Fibroblast of skin of abdomen (primary cell): ENCODE measurements around the gene USP48.

Experiments
- DNase-seq: peaks from one replicate; pipeline ENCODE4 v3.0.0-alpha.2; 2013

USP48 gene

GRCh38 chr1:21652101-21652936 is 130.6 kb downstream of the USP48 start:
- no peak for DNase-seq

DNA sequence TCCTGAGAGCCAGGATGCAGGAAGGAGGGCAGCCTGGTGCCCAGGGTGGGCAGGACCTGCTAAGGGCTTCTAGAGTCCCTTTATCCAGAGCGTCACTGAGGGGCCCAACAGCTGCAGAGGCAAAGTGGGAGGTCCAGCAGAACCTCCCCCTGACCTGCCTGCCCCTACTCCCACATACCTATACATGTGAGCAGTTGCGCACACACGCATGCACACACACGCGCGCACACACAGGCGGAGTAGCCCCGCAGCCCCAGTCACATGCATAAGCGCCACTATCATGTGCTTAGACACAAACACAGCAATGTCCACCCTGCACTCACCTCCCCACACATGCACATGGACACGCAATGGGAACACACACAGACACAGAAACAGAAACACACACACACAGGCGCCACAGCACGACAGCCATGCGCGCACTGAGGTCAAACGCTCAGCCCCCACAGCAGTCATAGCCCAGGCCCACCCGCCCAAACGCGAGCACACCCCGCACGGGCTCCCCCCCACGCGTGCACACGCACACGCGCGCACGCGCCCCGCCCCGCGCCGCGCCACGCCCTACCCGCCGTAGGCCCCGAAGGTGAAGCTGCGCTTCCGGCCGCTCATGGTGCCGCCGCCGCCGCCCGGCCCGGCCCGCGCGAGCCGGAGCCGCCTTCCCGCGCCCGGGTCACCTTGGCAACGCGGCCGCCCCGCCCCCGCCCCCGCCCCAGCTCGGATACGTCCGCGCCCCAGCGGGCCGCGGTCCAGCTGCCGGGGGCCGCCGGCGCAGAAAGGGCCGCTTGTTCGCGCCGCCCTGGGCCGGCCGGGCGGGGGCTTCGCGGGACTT is 131.5 kb downstream of the USP48 start:
- DNase-seq: no peak

GRCh38 chr1:21650400-21650799 is 132.5 kb downstream of the USP48 start:
- DNase-seq: no peak

- DNase-seq: no peak
Measured at GRCh38 chr1:21649315-21649714, 133.6 kb downstream of the USP48 start.

- DNase-seq: no peak
Measured at GRCh38 chr1:21648791-21649190, 134.2 kb downstream of the USP48 start.

DNA sequence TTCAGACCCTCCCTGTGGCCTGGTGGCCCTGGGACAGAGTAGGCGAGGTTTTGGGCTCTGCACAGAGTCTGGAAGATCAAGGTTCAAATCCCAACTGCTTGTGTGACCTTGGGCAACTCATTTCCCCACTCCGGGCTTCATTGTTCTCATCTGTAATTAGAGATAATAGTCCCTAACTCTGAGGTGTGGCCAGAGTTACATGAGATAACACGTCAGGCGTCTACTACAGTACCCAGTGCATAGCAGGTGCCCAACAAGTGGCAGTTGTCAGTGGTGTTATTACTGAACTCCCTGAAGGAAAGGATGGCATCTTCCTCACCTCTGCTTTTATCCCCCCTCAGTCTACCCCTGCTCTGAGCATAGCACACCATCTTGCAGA is 134.6 kb downstream of the USP48 start:
- DNase-seq: no peak

DNA sequence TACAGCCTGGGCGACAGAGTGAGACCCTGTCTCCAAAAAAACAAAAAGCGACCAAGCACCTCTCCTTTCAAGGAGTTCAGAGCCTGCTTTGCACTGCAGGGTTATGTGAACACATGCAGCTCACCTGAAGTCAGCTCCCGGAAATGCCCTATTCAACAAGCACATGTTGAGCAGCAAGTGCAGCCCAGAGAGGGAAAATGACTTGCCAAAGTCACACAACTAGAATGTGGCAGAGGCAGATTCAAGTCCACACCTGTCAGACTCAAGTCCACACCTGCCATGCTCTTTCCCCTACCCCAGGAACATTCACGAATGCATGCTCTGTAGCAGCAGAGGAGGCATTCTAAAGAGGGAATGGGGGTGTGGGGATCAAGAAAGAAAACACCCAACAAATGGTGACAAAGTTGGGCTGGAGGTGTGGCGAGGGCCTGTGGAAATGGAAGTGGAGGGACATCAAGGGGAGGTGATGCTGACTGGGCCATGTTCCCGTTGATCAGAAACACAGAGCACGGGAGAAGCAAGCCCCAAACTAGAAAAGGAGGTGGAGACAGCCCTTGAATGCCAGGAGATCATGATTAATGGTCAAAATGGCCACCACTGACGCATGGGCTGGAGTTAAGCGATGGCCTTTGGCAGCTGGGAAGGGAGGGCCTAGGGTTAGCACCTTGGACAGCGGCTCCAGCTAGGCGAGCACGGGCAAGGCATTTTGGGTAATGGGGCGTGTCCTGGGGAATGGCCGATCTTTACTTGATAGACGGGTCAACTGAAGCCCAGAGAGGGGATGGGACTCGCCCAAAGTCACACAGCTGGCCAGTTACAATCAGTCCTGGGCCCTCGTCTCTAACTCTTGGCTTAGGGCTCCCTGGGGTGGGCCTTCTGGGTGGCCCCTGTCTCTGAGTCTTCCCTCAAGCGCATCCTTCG is 135.3 kb downstream of the USP48 start:
- DNase-seq: peak; percentile 45

GRCh38 chr1:21645550-21645949 is 137.4 kb downstream of the USP48 start:
- no peak for DNase-seq

- DNase-seq: no peak
Measured at GRCh38 chr1:21644906-21645305, 138.0 kb downstream of the USP48 start.

DNA sequence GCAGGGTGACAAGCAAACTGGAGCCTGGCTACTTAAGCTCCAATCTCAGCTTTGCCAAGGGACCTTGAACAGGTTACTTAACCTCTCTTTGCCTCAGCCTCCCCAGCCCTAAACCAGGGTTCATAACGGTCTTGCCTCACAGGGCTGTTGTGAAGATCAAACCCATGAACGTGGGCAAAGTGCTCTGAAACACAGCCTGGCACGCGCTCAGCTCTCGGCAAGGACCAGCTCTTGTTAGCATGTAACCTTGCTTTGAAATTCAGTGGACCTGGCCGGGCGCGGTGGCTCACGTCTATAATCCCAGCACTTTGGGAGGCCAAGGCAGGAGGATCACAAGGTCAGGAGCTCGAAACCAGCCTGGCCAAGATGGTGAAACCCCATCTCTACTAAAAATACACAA is 138.6 kb downstream of the USP48 start:
- no peak for DNase-seq

DNA sequence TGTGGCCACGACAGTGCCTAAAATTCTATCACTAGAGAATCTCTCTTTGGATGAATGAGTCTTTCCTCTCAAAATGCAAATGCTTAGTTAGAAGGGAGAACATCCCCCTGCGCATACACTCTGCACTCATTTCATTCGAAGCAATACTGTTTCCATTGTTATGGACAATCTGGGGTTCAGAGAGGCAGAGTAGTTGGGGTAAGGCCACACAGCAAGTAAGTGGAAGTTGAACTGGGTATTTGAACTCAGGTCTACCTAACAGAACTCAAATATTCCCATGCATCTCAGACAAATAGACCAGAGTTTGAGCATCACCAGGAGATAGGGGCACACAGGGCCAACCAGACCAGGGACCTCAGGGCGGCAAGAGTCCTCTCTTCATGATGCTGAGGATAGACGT is 139.3 kb downstream of the USP48 start:
- DNase-seq: no peak

DNA sequence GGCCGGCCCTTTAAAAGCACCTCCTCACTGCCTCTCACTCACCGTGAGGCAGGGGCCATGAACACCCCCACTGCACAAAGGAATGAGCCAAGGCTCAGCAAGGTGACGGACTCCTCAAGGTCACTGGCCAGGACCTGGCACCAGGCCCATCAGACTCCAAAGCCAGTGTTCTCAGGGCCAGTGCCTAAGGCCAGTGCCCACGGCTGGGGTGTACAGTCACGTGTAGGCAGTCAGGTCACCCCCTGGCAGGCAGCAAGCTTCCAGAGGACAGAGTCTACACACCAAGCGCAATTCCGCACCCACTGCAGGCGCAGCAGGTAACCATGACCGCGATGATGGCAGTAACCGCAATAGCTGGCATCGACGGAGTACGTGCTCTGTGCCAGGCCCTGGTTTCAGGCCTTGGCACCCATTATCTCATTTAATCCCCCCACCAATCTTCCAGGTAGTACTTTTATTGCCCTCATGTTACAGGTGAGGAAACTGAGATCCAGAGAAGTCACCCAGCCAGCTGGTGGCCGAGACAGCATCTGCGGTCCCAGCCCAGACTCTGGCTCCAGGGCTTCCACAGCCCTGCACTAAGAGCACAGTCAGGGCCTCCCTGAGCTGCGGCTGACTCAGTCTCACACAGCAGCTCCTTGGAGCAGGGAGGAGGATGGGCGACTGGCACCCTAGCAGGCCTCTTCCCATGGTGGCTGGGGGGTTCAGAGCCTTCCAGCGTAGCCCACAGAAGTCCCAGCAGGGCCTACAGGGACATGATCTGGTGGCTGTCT is 140.8 kb downstream of the USP48 start:
- DNase-seq: no peak

DNA sequence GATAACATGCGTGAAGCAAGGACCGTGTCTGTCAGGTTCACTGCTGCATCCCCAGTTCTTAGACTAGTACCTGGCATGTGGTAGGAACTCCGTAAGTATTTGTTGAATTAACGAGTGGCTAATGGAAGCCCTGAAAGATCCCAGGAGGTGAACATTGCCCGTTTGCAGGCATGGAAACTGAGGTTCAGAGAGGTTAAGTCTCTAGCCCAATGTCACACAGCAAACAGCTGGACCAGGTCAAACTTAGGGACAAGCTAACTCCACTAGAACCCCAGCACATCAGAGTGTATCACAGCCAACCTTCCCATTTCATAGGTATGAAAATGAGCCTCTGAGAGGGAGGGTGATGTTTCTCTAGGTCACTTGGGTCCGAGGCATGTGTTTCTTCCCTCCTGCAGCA is 141.4 kb downstream of the USP48 start:
- no peak for DNase-seq

DNA sequence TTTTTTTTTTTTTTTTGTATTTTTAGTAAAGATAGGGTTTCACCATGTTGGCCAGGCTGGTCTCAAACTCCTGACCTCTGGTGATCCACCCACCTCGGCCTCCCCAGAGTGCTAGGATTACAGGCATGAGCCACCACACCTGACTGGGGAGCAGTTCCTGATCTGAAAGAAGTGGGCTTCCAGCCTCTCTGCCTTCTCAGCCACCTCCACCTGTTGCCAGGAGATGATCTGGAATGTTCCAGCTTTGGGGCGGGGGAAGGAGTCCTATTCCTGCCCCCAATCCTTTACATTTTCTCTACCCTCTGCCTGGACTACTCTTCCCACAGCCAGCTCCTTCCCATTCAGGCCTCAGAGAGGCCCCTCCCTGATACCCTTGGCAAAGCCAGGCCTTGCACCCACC is 141.9 kb downstream of the USP48 start:
- DNase-seq: no peak

GRCh38 chr1:21640653-21641052 is 142.3 kb downstream of the USP48 start:
- no peak for DNase-seq

GRCh38 chr1:21639594-21640041 is 143.3 kb downstream of the USP48 start:
- DNase-seq: no peak

DNA sequence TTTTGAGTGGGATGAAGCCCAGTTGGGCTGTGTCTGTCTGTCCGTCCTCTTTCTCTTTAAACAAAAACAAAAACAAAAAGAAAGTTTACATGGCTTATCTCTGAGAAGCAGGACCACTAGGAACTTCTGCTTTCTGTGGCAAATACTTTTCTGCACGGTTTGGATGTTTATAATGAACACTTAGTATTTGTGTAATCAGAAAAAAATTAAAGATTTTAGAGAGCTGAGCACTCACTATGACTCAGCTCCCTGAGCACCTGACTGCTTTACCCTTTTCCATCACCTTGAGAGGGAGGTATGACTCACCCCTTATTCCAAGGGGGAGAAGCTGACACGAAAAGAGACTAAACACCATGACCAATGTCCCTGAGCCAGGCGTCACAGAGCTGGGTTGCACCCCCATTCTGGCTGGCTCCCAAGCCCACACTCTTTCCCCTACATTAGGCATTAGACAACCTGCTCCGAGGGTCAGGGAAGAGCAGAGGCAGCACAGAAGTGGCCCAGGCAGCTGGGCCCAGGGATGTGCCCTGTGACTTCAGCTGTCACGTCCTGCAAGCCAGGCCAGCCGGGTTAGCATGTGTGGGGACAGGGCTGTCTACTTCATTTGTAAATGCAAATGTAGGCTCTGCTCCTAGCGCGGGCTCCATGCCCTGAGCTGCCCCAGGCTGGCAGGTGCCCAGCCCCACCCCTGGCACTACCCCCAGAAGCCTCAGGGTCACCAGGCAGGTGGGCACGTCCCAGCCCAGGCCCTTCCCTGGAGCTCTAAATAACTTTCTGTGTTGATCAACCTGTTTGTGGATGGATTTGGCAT is 144.2 kb downstream of the USP48 start:
- DNase-seq: no peak

- no peak for DNase-seq
Measured at GRCh38 chr1:21637514-21637913, 145.4 kb downstream of the USP48 start.

GRCh38 chr1:21636029-21636428 is 146.9 kb downstream of the USP48 start:
- no peak for DNase-seq

DNA sequence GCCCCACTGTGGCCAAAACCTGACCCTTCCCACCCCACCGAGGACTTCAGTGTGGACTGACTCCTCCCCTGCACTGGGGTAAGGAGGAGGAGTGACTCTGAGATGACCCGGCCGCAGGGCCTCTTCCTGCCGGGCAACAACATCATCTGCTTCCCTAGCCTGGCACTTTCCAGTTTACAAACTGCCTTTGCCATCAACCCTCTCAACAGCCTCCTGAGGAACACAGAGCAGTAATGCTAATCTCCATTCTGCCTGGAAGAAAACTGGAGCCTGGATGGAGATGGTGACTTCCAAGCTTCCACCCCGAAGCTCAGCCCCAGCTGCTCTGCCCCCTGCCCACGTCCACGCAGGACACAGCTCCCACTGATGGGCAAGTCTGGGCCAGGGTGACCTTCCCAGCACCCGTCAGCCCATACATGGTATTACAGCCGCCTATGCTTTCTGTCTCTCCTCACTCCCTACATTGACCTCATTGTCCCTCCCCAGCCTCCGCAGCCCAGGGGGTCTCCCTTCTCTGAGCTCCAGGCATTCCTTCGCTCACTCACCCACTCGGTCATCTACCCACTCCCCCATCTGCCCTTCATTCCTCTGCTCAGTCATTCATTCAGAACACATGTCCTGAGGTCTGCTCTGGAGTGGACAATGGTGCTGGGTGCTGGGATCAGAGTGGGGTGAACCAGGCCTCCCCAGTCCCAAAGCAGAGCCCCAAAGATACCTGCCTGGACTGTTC is 148.0 kb downstream of the USP48 start:
- DNase-seq: no peak
